ENCODE results near the gene CDHR3.
A peak's percentile ranks its signal among the peaks of the same experiment; 100 is the strongest.

The CDHR3 gene

DNA sequence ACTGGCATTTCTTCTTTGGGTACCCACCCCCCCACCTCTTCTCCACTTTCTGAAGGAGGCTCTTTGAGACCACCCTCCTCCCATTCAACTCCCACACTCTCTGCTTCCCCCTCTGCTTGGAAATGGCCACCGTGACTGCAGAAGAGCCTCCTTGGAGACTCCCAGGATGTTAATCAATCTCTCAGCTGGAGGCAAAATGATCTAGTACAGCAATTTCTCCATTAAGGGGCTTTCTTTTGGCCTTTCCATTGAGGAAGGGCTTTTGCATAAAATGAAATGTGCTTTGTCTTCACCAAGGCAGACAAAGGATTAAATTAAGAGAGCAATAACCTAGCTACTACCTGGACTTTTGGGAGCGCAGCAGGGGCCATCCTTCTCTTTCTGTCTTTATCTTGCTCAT lies 26.1 kb downstream of the CDHR3 start:
- H3K4me3 ChIP-seq (ENCODE audit: low read depth, low read length) = no peak overlapping the region
- no peak for DNase-seq (ENCODE audit: low read depth)
- in situ Hi-C loops (cut with HindIII; ENCODE audit: low sequenced_read_pairs) = no loop called here
- TF ChIP-seq, protein P1, sequence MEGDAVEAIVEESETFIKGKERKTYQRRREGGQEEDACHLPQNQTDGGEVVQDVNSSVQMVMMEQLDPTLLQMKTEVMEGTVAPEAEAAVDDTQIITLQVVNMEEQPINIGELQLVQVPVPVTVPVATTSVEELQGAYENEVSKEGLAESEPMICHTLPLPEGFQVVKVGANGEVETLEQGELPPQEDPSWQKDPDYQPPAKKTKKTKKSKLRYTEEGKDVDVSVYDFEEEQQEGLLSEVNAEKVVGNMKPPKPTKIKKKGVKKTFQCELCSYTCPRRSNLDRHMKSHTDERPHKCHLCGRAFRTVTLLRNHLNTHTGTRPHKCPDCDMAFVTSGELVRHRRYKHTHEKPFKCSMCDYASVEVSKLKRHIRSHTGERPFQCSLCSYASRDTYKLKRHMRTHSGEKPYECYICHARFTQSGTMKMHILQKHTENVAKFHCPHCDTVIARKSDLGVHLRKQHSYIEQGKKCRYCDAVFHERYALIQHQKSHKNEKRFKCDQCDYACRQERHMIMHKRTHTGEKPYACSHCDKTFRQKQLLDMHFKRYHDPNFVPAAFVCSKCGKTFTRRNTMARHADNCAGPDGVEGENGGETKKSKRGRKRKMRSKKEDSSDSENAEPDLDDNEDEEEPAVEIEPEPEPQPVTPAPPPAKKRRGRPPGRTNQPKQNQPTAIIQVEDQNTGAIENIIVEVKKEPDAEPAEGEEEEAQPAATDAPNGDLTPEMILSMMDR (IDR thresholded peaks at IDR 0.05; ENCODE audit: low read depth, low read length, missing control alignments) = no peak

DNA sequence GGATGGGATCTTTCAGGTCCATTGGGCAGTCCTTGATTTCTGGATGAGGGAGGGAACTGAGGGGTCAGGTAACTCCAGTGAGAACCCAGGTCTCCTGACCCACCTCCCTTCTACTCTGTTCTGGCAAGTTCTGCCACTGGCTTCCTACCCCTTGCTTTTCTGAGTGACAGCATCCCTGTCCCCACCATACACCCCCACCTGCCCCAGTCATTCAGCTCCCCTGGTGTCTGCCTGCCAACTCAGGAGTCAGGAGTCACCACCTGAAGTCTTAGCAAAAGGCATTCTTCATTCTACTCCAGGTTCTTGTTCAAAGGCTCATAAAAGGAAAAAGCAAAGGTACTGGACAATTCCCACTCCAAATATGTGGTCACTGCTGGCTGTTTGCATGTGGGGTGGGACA lies 26.6 kb downstream of the CDHR3 start:
- in situ Hi-C loops (cut with HindIII; ENCODE audit: low sequenced_read_pairs) = no loop called here
- TF ChIP-seq, protein P1 (IDR thresholded peaks at IDR 0.05; ENCODE audit: low read depth, low read length, missing control alignments) = no peak
- no peak for DNase-seq (ENCODE audit: low read depth)
- H3K4me3 ChIP-seq (ENCODE audit: low read depth, low read length) = no peak overlapping the region

DNA sequence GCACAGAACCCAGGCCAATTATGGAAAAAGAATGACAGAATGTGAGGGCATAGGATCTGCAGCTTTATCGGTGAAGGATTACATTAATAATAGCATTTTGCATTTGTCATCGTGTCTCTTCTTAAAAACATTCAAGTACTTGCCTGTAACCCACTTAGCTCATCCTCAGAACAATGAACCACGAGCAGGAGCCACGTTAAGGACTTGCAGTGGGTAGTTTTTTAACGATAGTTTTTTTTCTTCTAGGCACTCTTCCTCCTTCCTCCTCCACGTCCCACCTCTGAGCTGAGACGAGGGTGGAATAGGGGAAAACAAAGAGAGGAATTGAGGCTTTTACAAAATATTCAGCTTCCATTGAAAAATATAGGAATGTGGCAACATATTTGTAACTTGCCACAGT lies 27.1 kb downstream of the CDHR3 start:
- H3K4me3 ChIP-seq (ENCODE audit: low read depth, low read length) = no peak overlapping the region
- TF ChIP-seq, protein P1 (IDR thresholded peaks at IDR 0.05; ENCODE audit: low read depth, low read length, missing control alignments) = no peak
- in situ Hi-C loops (cut with HindIII; ENCODE audit: low sequenced_read_pairs) = no loop called here
- DNase-seq (ENCODE audit: low read depth) = no peak

DNA sequence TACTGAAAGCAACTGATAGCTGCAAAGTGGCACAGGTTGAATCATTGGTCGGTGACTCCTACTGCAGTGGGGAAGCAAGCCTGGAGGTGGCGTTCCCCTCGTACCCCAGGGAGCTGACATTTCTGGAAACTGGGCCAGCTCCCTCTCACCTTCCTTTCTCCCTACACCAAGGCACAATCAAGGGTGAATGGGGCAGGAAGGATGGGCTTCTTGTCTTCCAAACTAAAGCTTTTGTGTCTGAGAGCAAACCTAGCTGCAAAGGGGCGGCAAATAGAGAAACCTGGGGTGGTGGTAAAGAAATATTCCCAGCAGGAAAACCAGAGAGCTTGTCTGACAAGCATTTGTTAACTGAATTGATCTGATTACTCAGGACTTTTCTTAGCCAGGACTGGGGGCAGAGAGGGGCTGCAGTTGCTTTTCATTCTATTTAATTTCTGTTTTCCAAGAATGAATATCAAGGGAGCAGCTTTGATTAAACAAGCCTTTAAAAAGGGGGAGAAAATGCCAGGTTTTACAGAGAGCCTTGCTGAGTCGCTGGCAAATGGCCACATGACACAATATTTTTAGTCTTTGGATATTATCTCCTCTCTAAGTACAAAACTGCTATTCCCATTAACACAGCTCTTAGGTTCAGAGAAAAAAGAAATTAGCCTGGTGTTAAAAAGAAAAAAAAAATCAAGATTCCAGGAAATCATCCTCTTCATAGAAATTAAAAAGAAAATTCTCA lies 27.8 kb downstream of the CDHR3 start:
- DNase-seq (ENCODE audit: low read depth) = no peak
- TF ChIP-seq, protein P1 (IDR thresholded peaks at IDR 0.05; ENCODE audit: low read depth, low read length, missing control alignments) = peak; percentile 29
- H3K4me3 ChIP-seq (ENCODE audit: low read depth, low read length) = no peak overlapping the region
- in situ Hi-C loops (cut with HindIII; ENCODE audit: low sequenced_read_pairs) = no loop called here

DNA sequence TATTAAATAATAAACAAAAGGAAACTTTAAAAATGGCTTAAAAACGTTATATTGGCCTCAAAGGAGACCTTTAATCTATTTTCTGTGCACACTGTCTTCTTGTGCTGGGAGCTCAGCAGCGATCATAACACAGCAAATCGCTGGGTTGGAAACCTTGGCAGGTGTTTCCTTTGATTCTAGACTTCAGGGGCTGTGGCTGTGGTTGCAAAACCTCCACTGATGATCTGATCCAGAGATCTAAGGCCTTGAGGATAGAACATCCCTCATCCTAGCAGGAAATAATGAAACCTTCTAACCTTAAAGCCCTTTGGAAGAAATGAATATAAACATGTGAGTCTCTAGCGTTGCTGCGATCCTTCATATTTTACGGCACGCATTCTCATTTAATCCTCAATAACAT lies 29.8 kb downstream of the CDHR3 start:
- TF ChIP-seq, protein P1 (IDR thresholded peaks at IDR 0.05; ENCODE audit: low read depth, low read length, missing control alignments) = no peak

DNA sequence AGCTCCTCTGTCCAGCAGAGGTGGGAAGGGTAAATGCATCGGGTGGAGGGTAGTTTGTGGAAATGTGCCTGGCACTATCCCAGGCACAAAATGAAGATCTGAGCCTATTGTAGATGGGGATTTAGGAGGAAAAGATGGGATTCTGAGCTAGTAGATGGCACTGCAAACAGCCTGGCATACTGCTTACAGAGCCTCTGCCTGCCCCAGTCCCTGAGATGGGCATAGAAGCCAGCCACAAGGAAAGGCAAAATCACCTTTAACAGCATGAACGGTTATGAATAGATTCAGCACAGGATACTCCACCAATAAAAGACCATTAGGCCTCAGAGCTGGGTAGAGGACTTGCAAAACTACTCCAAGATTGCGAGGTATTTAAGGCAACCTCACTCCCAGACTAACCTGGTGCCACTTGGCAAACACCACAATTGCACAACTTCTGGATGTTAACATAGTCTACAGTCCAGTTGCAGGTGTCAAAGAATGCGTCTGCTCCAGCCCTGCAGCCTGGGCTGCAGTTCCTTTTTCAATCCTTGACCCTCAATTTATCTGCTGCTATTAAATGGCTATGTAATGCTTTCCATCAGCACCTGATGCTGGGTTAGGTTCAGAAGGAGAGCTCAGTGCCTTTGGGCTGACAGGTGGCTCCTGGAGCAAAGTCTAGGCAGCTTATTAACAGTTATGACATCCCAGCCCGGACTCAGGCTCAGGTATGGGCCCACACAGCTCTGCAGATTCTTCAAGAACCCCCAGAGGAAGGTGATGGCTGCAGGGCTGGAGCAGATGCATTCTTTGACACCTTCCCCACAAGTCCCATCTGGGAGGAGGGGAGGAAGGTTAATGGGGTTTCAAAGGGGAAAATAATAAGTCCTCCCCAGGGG lies 34.0 kb downstream of the CDHR3 start:
- no peak for DNase-seq (ENCODE audit: low read depth)
- TF ChIP-seq, protein P1 (IDR thresholded peaks at IDR 0.05; ENCODE audit: low read depth, low read length, missing control alignments) = no peak
- in situ Hi-C loops (cut with HindIII; ENCODE audit: low sequenced_read_pairs) = no loop called here
- H3K4me3 ChIP-seq (ENCODE audit: low read depth, low read length) = no peak overlapping the region

More for the DNA sequence above, 29.8 kb downstream of the CDHR3 start:
- H3K4me3 ChIP-seq (ENCODE audit: low read depth, low read length) = no peak overlapping the region
- DNase-seq (ENCODE audit: low read depth) = no peak
- in situ Hi-C loops (cut with HindIII; ENCODE audit: low sequenced_read_pairs) = no loop called here

Measured in astrocyte of the cerebellum (primary cell).